ENCODE results near the gene AREL1.

DNA sequence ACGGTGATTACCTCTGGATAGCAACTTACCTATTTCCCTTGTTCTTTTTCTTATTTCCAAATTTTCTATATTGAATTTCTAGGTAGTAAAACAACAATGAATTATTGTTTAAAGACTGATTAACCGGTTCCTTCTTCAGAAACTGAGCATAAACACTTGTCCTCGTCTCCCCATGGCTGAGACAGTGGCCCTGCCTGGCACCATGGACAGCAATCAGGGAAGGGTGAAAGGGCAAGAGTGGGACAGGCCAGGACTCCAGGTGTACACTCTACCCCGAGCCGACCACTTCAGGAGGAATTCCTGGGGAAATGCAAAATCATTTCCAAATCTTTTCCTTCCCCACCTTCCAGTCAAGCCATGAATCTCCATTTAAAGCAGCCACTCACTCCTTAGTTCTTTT, 52.0 kb downstream of the AREL1 start:
- TF ChIP-seq, protein P1, sequence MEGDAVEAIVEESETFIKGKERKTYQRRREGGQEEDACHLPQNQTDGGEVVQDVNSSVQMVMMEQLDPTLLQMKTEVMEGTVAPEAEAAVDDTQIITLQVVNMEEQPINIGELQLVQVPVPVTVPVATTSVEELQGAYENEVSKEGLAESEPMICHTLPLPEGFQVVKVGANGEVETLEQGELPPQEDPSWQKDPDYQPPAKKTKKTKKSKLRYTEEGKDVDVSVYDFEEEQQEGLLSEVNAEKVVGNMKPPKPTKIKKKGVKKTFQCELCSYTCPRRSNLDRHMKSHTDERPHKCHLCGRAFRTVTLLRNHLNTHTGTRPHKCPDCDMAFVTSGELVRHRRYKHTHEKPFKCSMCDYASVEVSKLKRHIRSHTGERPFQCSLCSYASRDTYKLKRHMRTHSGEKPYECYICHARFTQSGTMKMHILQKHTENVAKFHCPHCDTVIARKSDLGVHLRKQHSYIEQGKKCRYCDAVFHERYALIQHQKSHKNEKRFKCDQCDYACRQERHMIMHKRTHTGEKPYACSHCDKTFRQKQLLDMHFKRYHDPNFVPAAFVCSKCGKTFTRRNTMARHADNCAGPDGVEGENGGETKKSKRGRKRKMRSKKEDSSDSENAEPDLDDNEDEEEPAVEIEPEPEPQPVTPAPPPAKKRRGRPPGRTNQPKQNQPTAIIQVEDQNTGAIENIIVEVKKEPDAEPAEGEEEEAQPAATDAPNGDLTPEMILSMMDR (IDR thresholded peaks at IDR 0.05): no peak
- TF ChIP-seq SIN3A (IDR thresholded peaks at IDR 0.05; ENCODE audit: borderline replicate concordance, insufficient read depth, low read depth, low read length): no peak
